BJ (cell line): Measurements from ENCODE around the gene TP73. TPM values are rescaled to one million over a fixed set of nuclear protein-coding genes. Genes with fewer than 3 reads are reported as not detected.

Experiments
- CTCF ChIA-PET: fragments of 350-600 bp; formaldehyde crosslinking; extraction: SDS; loops from one replicate; lab custom pipeline; 2021; ENCODE audit warnings: antibody characterized with exemption, inconsistent platforms; lab: Yijun Ruan, JAX
- POLR2A ChIA-PET: fragments of 300-600 bp; sonication (Branson Sonifier 250); formaldehyde crosslinking; extraction: SDS; loops from one replicate; lab custom pipeline; 2021; ENCODE audit warnings: antibody characterized with exemption; lab: Charles Lee
- DNase-seq: peaks from one replicate; pipeline ENCODE4 v3.0.0-alpha.2; 2011; ENCODE audit warnings: low read depth
- H3K27me3 ChIP-seq: 2 replicates; pipeline ENCODE4 v1.6.0; 2011; ENCODE audit warnings: low read length; ENCODE audit not compliant: control insufficient read depth, insufficient read depth
- H3K36me3 ChIP-seq: 2 replicates; pipeline ENCODE4 v1.5.1; 2011; ENCODE audit warnings: low read length; ENCODE audit not compliant: control insufficient read depth, insufficient read depth
- H3K4me3 ChIP-seq: 2 replicates; pipeline ENCODE4 v1.5.1; 2011; ENCODE audit warnings: low read depth, mild to moderate bottlenecking, control low read depth, low read length
- polyA plus RNA-seq: library from polyadenylated mRNA; depleted of rRNA; stranded (reverse); fragments of >200 nt; gene quantifications from 2 replicates; pipeline ENCODE4 v1.2.3, GENCODE V29; 2011
- TF ChIP-seq, protein P1 (sequence below): IDR thresholded peaks from 2 replicates; pipeline ENCODE4 v1.5.1; 2011; ENCODE audit warnings: low read depth, mild to moderate bottlenecking, control low read depth, inconsistent platforms, low read length, moderate library complexity; ENCODE audit not compliant: insufficient read depth

Gene TP73
- polyA plus RNA-seq, 1 experiment, result not detected

DNA sequence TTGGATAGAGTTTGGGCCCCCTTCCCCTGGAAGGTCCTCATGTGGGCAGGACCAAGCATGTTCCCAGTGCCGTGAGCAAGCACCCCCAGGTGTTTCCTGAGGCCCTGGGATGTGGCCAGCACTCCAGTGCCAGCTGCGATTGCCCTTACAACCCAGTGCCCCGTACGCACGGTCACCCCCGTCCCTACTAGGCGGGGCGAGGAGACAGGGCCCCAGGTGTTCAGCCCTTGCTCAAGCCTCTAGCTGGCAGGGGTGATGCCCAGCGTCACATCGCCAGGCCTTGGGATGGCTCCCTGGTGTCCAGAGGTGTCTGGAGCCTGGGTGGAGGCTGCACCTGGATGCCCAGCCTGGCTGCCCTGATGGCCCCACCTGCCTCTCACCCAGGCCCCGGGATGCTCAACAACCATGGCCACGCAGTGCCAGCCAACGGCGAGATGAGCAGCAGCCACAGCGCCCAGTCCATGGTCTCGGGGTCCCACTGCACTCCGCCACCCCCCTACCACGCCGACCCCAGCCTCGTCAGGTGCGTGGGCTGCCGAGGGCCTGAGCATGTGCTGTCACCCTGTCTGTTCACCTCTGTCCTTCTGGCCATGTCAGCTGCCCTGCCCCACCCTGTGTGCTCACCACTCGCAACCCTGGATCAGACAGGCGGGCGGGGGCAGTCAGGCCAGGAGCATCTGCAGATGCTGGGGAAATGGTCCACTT is 78.4 kb downstream of the TP73 start:
- no peaks in the 10 kb centered on the region for H3K36me3 ChIP-seq
- H3K27me3 ChIP-seq, result no peaks in the 10 kb centered on the region; the same call in 1 of the 2 replicates
- no peak overlapping the region for H3K4me3 ChIP-seq
- TF ChIP-seq, protein P1, sequence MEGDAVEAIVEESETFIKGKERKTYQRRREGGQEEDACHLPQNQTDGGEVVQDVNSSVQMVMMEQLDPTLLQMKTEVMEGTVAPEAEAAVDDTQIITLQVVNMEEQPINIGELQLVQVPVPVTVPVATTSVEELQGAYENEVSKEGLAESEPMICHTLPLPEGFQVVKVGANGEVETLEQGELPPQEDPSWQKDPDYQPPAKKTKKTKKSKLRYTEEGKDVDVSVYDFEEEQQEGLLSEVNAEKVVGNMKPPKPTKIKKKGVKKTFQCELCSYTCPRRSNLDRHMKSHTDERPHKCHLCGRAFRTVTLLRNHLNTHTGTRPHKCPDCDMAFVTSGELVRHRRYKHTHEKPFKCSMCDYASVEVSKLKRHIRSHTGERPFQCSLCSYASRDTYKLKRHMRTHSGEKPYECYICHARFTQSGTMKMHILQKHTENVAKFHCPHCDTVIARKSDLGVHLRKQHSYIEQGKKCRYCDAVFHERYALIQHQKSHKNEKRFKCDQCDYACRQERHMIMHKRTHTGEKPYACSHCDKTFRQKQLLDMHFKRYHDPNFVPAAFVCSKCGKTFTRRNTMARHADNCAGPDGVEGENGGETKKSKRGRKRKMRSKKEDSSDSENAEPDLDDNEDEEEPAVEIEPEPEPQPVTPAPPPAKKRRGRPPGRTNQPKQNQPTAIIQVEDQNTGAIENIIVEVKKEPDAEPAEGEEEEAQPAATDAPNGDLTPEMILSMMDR, result no peak
- DNase-seq, result no peak
- ChIA-PET POLR2A (no interaction called here), CTCF (interaction anchor here (1.1 kb wide), 1 partner anchor 10 kb away, joined by 3 read pairs; no protein-coding TSS in a partner anchor)

DNA sequence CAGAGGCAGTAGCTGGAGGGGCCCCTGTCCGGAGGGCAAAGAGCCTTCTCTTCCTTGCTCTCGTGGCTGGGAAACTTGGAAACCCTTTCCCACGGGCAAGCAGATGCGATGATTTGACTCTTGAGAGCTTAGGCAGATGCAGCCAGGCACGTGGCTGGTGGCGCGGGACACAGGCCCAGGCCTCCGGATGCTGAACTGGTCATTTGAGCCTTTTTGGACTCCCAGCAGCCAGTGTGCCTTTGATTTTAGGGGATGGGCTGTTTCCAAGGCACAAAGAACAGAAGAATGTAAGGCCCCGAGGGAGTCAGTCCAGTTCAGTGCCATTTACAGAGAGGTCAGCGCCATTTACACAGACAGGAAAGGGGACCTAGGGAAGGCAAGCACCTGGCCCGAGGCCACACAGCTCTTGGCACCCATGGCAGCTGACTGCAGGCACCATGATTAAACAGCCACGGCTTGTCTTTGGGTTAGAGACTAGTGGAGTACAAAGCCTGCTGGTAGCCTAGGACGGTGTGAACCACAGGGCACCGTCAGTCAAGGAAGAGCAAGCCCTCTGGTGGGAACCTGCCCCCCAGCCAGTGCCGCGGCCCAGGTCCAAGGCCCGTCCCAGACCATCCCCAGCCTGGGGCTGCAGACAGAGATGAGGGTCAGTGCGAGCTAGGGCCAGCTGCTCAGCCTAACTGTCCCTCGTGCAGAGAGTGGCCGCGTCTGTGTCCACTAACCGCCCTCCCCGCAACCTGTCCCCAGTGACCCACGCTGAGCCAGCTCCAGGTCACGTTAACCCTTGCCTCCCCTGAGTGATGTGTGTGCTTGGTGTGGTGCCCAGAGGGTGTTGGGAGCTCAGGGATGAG is 79.5 kb downstream of the TP73 start:
- ChIA-PET POLR2A (no interaction called here), CTCF (interaction anchor here (3.7 kb wide), 1 partner anchor 8 kb away, joined by 30 read pairs; no protein-coding TSS in a partner anchor)
- TF ChIP-seq, protein P1, result no peak
- no peak overlapping the region for H3K4me3 ChIP-seq
- no peaks in the 10 kb centered on the region; the same call in 1 of the 2 replicates for H3K27me3 ChIP-seq
- peaks cover 2% of the 10 kb centered on the region; the same call in 1 of the 2 replicates for H3K36me3 ChIP-seq
- no peak for DNase-seq

DNA sequence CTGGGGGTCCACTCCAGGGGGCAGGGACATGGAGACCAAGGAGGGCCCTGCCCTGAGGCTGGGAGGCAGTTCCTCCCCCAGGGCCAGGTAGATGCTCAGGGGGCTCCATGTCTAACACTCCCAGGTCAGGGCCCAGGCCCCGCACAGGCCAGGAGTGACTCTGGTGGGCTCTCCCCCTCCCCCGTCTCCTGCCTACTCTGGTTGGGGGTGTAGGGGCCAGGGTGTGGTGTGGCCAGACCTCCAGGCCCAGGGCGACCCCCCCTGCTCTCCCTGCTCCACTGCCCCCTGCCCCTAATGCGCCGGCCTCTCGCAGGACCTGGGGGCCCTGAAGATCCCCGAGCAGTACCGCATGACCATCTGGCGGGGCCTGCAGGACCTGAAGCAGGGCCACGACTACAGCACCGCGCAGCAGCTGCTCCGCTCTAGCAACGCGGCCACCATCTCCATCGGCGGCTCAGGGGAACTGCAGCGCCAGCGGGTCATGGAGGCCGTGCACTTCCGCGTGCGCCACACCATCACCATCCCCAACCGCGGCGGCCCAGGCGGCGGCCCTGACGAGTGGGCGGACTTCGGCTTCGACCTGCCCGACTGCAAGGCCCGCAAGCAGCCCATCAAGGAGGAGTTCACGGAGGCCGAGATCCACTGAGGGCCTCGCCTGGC is 80.2 kb downstream of the TP73 start:
- H3K27me3 ChIP-seq, result no peaks in the 10 kb centered on the region; the same call in 1 of the 2 replicates
- CTCF ChIA-PET, result interaction anchor here (3.7 kb wide), 1 partner anchor 8 kb away, joined by 30 read pairs; no protein-coding TSS in a partner anchor
- TF ChIP-seq, protein P1, result peak; percentile 14; the same call in 1 of the 2 replicates
- POLR2A ChIA-PET, result no interaction called here
- no peak overlapping the region for H3K4me3 ChIP-seq
- H3K36me3 ChIP-seq, result peaks cover 2% of the 10 kb centered on the region; the same call in 1 of the 2 replicates
- DNase-seq, result no peak

DNA sequence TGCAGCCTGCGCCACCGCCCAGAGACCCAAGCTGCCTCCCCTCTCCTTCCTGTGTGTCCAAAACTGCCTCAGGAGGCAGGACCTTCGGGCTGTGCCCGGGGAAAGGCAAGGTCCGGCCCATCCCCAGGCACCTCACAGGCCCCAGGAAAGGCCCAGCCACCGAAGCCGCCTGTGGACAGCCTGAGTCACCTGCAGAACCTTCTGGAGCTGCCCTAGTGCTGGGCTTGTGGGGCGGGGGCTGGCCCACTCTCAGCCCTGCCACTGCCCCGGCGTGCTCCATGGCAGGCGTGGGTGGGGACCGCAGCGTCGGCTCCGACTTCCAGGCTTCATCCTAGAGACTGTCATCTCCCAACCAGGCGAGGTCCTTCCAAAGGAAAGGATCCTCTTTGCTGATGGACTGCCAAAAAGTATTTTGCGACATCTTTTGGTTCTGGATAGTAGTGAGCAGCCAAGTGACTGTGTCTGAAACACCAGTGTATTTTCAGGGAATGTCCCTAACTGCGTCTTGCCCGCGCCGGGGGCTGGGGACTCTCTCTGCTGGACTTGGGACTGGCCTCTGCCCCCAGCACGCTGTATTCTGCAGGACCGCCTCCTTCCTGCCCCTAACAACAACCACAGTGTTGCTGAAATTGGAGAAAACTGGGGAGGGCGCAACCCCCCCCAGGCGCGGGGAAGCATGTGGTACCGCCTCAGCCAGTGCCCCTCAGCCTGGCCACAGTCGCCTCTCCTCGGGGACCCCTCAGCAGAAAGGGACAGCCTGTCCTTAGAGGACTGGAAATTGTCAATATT is 81.0 kb downstream of the TP73 start:
- Histone ChIP-seq H3K4me3 (no peak overlapping the region), H3K27me3 (no peaks in the 10 kb centered on the region; the same call in 1 of the 2 replicates), H3K36me3 (peaks cover 3% of the 10 kb centered on the region)
- ChIA-PET CTCF (interaction anchor here (0.9 to 3.7 kb wide), 2 partner anchors 9 to 12 kb away, joined by 3 to 30 read pairs; no protein-coding TSS in a partner anchor), POLR2A (interaction anchor here (0.5 kb wide), 1 partner anchor 280 kb away, joined by 3 read pairs; no protein-coding TSS in a partner anchor)
- TF ChIP-seq, protein P1, result no peak
- no peak for DNase-seq
